Parathyroid adenoma (tissue), 2 donors: ENCODE results near the gene CEP128.

ENCODE experiments used
- H2AFZ ChIP-seq: fragments of 300-600 bp; sonication (generic); one replicate; pipeline ENCODE4 v1.7.0; 2017; ENCODE audit warnings: antibody characterized with exemption, mild to moderate bottlenecking
- H3K27ac ChIP-seq: fragments of 300-600 bp; sonication (generic); one replicate; pipeline ENCODE4 v1.7.0; 2017
- H3K27me3 ChIP-seq: fragments of 300-600 bp; sonication (generic); one replicate; pipeline ENCODE4 v1.7.0; 2017; ENCODE audit warnings: low read length; ENCODE audit not compliant: control insufficient read depth, insufficient read depth
- H3K36me3 ChIP-seq: fragments of 300-600 bp; sonication (generic); one replicate; pipeline ENCODE4 v1.7.0; 2017; ENCODE audit warnings: low read length; ENCODE audit not compliant: control insufficient read depth, insufficient read depth
- H3K4me1 ChIP-seq: fragments of 300-600 bp; sonication (generic); one replicate; pipeline ENCODE4 v1.7.0; 2017; ENCODE audit warnings: control low read depth
- H3K4me2 ChIP-seq: fragments of 300-600 bp; sonication (generic); one replicate; pipeline ENCODE4 v1.7.0; 2017; ENCODE audit warnings: low read length
- H3K4me3 ChIP-seq: fragments of 300-600 bp; sonication (generic); one replicate; pipeline ENCODE4 v1.7.0; 2017; ENCODE audit warnings: low read depth, low read length
- H3K79me2 ChIP-seq: fragments of 300-600 bp; sonication (generic); one replicate; pipeline ENCODE4 v1.7.0; 2017; ENCODE audit warnings: control low read depth
- H3K9ac ChIP-seq: fragments of 300-600 bp; sonication (generic); one replicate; pipeline ENCODE4 v1.7.0; 2017; ENCODE audit warnings: mild to moderate bottlenecking
- H3K9me3 ChIP-seq: fragments of 300-600 bp; sonication (generic); one replicate; pipeline ENCODE4 v1.7.0; 2017; ENCODE audit warnings: low read length; ENCODE audit not compliant: control insufficient read depth
- CTCF ChIP-seq: fragments of 300-600 bp; sonication (generic); IDR thresholded peaks from one replicate; pipeline ENCODE4 v1.7.0; 2017; ENCODE audit warnings: antibody characterized with exemption, mild to moderate bottlenecking
- donor health status: primary hyperparathyroidism.

The CEP128 gene

GRCh38 chr14:80847070-80847469, 94.5 kb downstream of the CEP128 start:
- no peak overlapping the region for H3K4me2 ChIP-seq
- no peak overlapping the region for H3K27ac ChIP-seq
- no peak overlapping the region for H3K4me3 ChIP-seq
- no peaks in the 10 kb centered on the region for H3K27me3 ChIP-seq
- no peak overlapping the region for H3K9ac ChIP-seq
- no peaks in the 10 kb centered on the region for H3K9me3 ChIP-seq
- H3K79me2 ChIP-seq, result no peaks in the 10 kb centered on the region
- TF ChIP-seq CTCF, result no peak
- H3K36me3 ChIP-seq, result no peaks in the 10 kb centered on the region
- H2AFZ ChIP-seq, result no peak overlapping the region
- peaks cover 3% of the 10 kb centered on the region for H3K4me1 ChIP-seq

GRCh38 chr14:80845856-80846255, 95.7 kb downstream of the CEP128 start:
- no peak overlapping the region for H2AFZ ChIP-seq
- H3K36me3 ChIP-seq, result no peaks in the 10 kb centered on the region
- H3K9me3 ChIP-seq, result no peaks in the 10 kb centered on the region

DNA sequence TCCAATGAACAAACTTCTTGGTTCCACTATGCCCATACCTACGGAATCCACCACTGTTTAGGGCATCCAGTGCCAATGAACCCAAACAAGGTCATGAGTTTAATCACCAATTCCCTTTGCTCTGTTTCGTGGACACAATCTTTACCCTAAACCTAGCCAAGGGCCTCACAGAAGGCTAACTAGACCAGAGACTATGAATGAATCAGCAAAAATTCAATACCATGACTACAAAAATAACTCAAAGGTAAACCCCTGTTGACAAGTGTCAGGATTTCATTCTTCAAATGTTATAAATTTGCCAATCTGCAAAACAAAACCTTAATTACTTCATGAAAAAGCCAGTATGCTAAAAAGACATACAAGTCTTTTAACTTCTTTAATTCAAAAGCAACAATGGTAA, 96.7 kb downstream of the CEP128 start:
- no peak overlapping the region for H3K27ac ChIP-seq
- H3K4me2 ChIP-seq, result no peak overlapping the region
- no peaks in the 10 kb centered on the region for H3K36me3 ChIP-seq
- no peak for TF ChIP-seq CTCF
- no peak overlapping the region for H2AFZ ChIP-seq
- no peak overlapping the region for H3K4me3 ChIP-seq
- H3K79me2 ChIP-seq, result no peaks in the 10 kb centered on the region
- no peaks in the 10 kb centered on the region for H3K9me3 ChIP-seq
- H3K9ac ChIP-seq, result no peak overlapping the region
- no peaks in the 10 kb centered on the region for H3K27me3 ChIP-seq
- peaks cover 3% of the 10 kb centered on the region for H3K4me1 ChIP-seq

More at GRCh38 chr14:80845856-80846255, 95.7 kb downstream of the CEP128 start:
- Histone ChIP-seq H3K4me2 (no peak overlapping the region), H3K4me1 (peaks cover 3% of the 10 kb centered on the region), H3K4me3 (no peak overlapping the region), H3K27me3 (no peaks in the 10 kb centered on the region), H3K27ac (no peak overlapping the region), H3K9ac (no peak overlapping the region), H3K79me2 (no peaks in the 10 kb centered on the region)
- no peak for TF ChIP-seq CTCF

GRCh38 chr14:80839743-80840142, 101.8 kb downstream of the CEP128 start:
- Histone ChIP-seq H3K9me3 (no peaks in the 10 kb centered on the region), H3K9ac (no peak overlapping the region), H3K27ac (no peak overlapping the region)

More at GRCh38 chr14:80839743-80840142, 101.8 kb downstream of the CEP128 start:
- H3K4me1 ChIP-seq, result no peaks in the 10 kb centered on the region
- no peak for TF ChIP-seq CTCF
- no peak overlapping the region for H2AFZ ChIP-seq
- H3K4me3 ChIP-seq, result no peak overlapping the region
- H3K79me2 ChIP-seq, result no peaks in the 10 kb centered on the region
- H3K27me3 ChIP-seq, result no peaks in the 10 kb centered on the region
- H3K36me3 ChIP-seq, result no peaks in the 10 kb centered on the region
- H3K4me2 ChIP-seq, result no peak overlapping the region
